H9 (cell line): ENCODE measurements around the gene EXOSC2. TPM values are rescaled to one million over a fixed set of nuclear protein-coding genes. Genes with fewer than 3 reads are reported as not detected.
A peak's percentile ranks its signal among the peaks of the same experiment; 100 is the strongest.

Experiments used
- DNase-seq: peaks from one replicate; pipeline ENCODE4 v3.0.0-alpha.2; 2017
- H2AFZ ChIP-seq: one replicate; pipeline ENCODE4 v1.6.1; 2013; ENCODE audit warnings: mild to moderate bottlenecking, low read length, control low read depth, moderate library complexity
- H2AK5ac ChIP-seq: 2 replicates; pipeline ENCODE4 v1.6.1; 2013; ENCODE audit warnings: low read length, control low read depth, mixed read lengths; ENCODE audit not compliant: insufficient read length
- H2BK120ac ChIP-seq: one replicate; pipeline ENCODE4 v1.6.1; 2013; ENCODE audit warnings: low read depth, mild to moderate bottlenecking, low read length, control low read depth, inconsistent platforms; ENCODE audit not compliant: poor library complexity, severe bottlenecking
- H2BK12ac ChIP-seq: 2 replicates; pipeline ENCODE4 v1.6.1; 2013; ENCODE audit warnings: low read length, control low read depth, mixed read lengths, low read depth; ENCODE audit not compliant: insufficient read length
- H2BK15ac ChIP-seq: 2 replicates; pipeline ENCODE4 v1.6.1; 2013; ENCODE audit warnings: low read depth, low read length, control low read depth
- H2BK20ac ChIP-seq: one replicate; pipeline ENCODE4 v1.6.1; 2013; ENCODE audit warnings: low read depth, mild to moderate bottlenecking, low read length, control low read depth, inconsistent platforms; ENCODE audit not compliant: poor library complexity, severe bottlenecking
- H2BK5ac ChIP-seq: 2 replicates; pipeline ENCODE4 v1.6.1; 2013; ENCODE audit warnings: low read length, control low read depth, mixed read lengths; ENCODE audit not compliant: insufficient read length
- H3K14ac ChIP-seq: 2 replicates; pipeline ENCODE4 v1.6.1; 2013; ENCODE audit warnings: low read length, control low read depth; ENCODE audit not compliant: insufficient read depth
- H3K18ac ChIP-seq: 2 replicates; pipeline ENCODE4 v1.6.1; 2013; ENCODE audit warnings: low read depth, mild to moderate bottlenecking, mixed read lengths, low read length, control low read depth; ENCODE audit not compliant: insufficient read length
- H3K23ac ChIP-seq: 2 replicates; pipeline ENCODE4 v1.6.1; 2013; ENCODE audit warnings: low read length, control low read depth, mixed read lengths, low read depth; ENCODE audit not compliant: insufficient read length
- H3K23me2 ChIP-seq: 2 replicates; pipeline ENCODE4 v1.6.1; 2013; ENCODE audit warnings: low read depth, mild to moderate bottlenecking, mixed read lengths, low read length, control low read depth; ENCODE audit not compliant: insufficient read length, poor library complexity, severe bottlenecking
- H3K27ac ChIP-seq: 2 replicates; pipeline ENCODE4 v1.5.1; 2013; ENCODE audit warnings: low read length, control low read depth, mixed read lengths, low read depth; ENCODE audit not compliant: insufficient read length
- H3K27me3 ChIP-seq: 2 replicates; pipeline ENCODE4 v1.6.1; 2013; ENCODE audit warnings: low read length, control low read depth, inconsistent platforms; ENCODE audit not compliant: insufficient read depth
- H3K4ac ChIP-seq: 2 replicates; pipeline ENCODE4 v1.6.1; 2013; ENCODE audit warnings: low read depth, mild to moderate bottlenecking, control low read depth, inconsistent platforms, low read length, moderate library complexity
- H3K4me1 ChIP-seq: 2 replicates; pipeline ENCODE4 v1.6.1; 2013; ENCODE audit warnings: low read length, control low read depth, inconsistent platforms; ENCODE audit not compliant: insufficient read depth
- H3K4me2 ChIP-seq: 2 replicates; pipeline ENCODE4 v1.6.1; 2013; ENCODE audit warnings: low read length, control low read depth, mixed read lengths; ENCODE audit not compliant: insufficient read length, insufficient read depth
- H3K56ac ChIP-seq: 2 replicates; pipeline ENCODE4 v1.6.1; 2013; ENCODE audit warnings: low read depth, mild to moderate bottlenecking, mixed read lengths, low read length, control low read depth; ENCODE audit not compliant: insufficient read length
- H3K79me1 ChIP-seq: 2 replicates; pipeline ENCODE4 v1.6.1; 2013; ENCODE audit warnings: low read depth, mild to moderate bottlenecking, moderate library complexity, low read length, control low read depth, inconsistent platforms; ENCODE audit not compliant: insufficient read depth, poor library complexity, severe bottlenecking
- H3K79me2 ChIP-seq: 2 replicates; pipeline ENCODE4 v1.6.1; 2013; ENCODE audit warnings: low read length, control low read depth, inconsistent platforms; ENCODE audit not compliant: insufficient read depth
- H3K9ac ChIP-seq: 2 replicates; pipeline ENCODE4 v1.6.1; 2013; ENCODE audit warnings: low read length, control low read depth, mixed read lengths; ENCODE audit not compliant: insufficient read length; ENCODE audit errors: extremely low read depth
- H3K9me3 ChIP-seq: one replicate; pipeline ENCODE4 v1.6.1; 2013; ENCODE audit warnings: low read depth, low read length, inconsistent platforms; ENCODE audit not compliant: control insufficient read depth
- H3T11ph ChIP-seq: one replicate; pipeline ENCODE4 v1.6.1; 2013; ENCODE audit warnings: mild to moderate bottlenecking, low read length, control low read depth, inconsistent platforms
- H4K20me1 ChIP-seq: one replicate; pipeline ENCODE4 v1.6.1; 2013; ENCODE audit not compliant: control insufficient read depth, insufficient read length, insufficient read depth
- H4K5ac ChIP-seq: 2 replicates; pipeline ENCODE4 v1.6.1; 2013; ENCODE audit warnings: low read depth, mild to moderate bottlenecking, mixed read lengths, low read length, control low read depth; ENCODE audit not compliant: insufficient read length
- H4K8ac ChIP-seq: replicated peaks from 2 replicates; pipeline ENCODE4 v1.6.1; 2013; ENCODE audit warnings: low read length, control low read depth, mixed read lengths, low read depth; ENCODE audit not compliant: insufficient read length
- H4K91ac ChIP-seq: 2 replicates; pipeline ENCODE4 v1.6.1; 2013; ENCODE audit warnings: low read depth, mild to moderate bottlenecking, moderate library complexity, mixed read lengths, low read length, control low read depth; ENCODE audit not compliant: insufficient read length
- H3K27ac Mint-ChIP-seq, 3 experiments: 2 replicates in 2 of 3; 3 replicates in 1 of 3; pipeline ENCODE4 v1.8.0; 2020 to 2021; ENCODE audit warnings: mixed read lengths in 3 of 3, mild to moderate bottlenecking in 1 of 3, moderate library complexity in 1 of 3
- H3K27me3 Mint-ChIP-seq: 2 replicates; pipeline ENCODE4 v1.8.0; 2021; ENCODE audit warnings: low read depth, mild to moderate bottlenecking, moderate library complexity, mixed read lengths
- H3K36me3 Mint-ChIP-seq, 3 experiments: 2 replicates in 2 of 3; 3 replicates in 1 of 3; pipeline ENCODE4 v1.8.0; 2020 to 2021; ENCODE audit warnings: low read depth in 3 of 3, mixed read lengths in 3 of 3; ENCODE audit not compliant: insufficient read depth in 1 of 3
- H3K4me1 Mint-ChIP-seq, 2 experiments: 2 replicates each; pipeline ENCODE4 v1.8.0; 2020; ENCODE audit warnings: mixed read lengths in 2 of 2
- H3K4me3 Mint-ChIP-seq, 2 experiments: 2 replicates in 1 of 2; 3 replicates in 1 of 2; pipeline ENCODE4 v1.8.0; 2020 to 2021; ENCODE audit warnings: mild to moderate bottlenecking in 2 of 2, mixed read lengths in 2 of 2, moderate library complexity in 1 of 2
- H3K9me3 Mint-ChIP-seq, 2 experiments: 2 replicates in 1 of 2; 3 replicates in 1 of 2; pipeline ENCODE4 v1.8.0; 2020; ENCODE audit warnings: mild to moderate bottlenecking in 2 of 2, mixed read lengths in 2 of 2, moderate library complexity in 1 of 2
- whole genome bisulfite sequencing: extraction: QIAGEN DNeasy Blood & Tissue Kit; methylation state at CpG from one replicate; pipeline ENCODE4 v1.1.7; 2013; ENCODE audit warnings: missing lambda C conversion rate, low lambda C conversion rate, mixed read lengths; ENCODE audit not compliant: insufficient read length; ENCODE audit errors: extremely low coverage; 5-methylcytosine and 5-hydroxymethylcytosine counted together
- total RNA-seq: library from RNA; stranded (reverse); gene quantifications from 2 replicates; pipeline ENCODE4 v1.2.1, GENCODE V29; 2021
- TF ChIP-seq, protein P1 (sequence below): fragments of 200-600 bp; sonication (generic); conservative IDR thresholded peaks from 3 replicates; pipeline ENCODE4 v1.8.0; 2021; ENCODE audit warnings: antibody characterized with exemption, mild to moderate bottlenecking

Gene EXOSC2
- total RNA-seq, 1 experiment from 2014 or later, result 94.5 TPM

DNA sequence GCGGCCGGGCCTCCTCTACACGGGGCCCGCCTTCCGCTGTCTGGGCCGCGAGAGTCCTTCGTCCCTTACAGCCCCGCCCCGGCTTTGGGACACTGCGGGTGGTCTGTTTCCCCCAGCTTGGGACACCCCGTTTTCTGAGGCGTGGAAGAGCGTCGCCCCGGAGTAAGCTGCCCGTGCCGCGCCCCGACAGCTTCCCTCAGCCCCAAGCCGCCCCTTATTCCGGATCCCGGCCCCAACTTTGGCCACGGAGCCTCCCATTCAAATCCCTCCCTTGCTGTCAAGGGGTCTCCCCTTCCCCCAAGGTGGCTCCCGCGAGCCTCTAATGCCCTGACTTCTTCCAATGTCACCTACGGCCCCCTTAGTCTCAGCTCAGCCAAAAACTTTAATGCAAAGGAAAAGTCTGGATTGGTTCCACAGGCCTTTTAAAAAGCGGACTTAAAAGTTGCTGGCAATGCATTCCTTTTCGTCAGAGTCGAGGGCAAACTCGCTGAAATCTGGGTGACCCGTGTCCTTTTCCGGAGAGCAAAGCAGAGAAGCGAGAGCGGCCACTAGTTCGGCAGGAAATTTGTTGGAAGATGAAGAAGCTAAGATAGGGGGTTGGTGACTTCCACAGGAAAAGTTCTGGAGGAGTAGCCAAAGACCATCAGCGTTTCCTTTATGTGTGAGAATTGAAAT lies 19.8 kb downstream of the EXOSC2 start:
- no peak overlapping the region for H2BK20ac ChIP-seq

More for the DNA sequence above, 19.8 kb downstream of the EXOSC2 start:
- H4K91ac ChIP-seq, result no peak overlapping the region
- H2BK120ac ChIP-seq, result no peak overlapping the region
- no peak overlapping the region for H2AK5ac ChIP-seq
- H4K20me1 ChIP-seq, result no peaks in the 10 kb centered on the region
- H4K8ac ChIP-seq, result no peak overlapping the region
- H3K79me1 ChIP-seq, result peaks cover 3% of the 10 kb centered on the region
- H3K79me2 ChIP-seq, result peaks cover 5% of the 10 kb centered on the region; the same call in 1 of the 2 replicates
- no CpG with 5 or more reads among the region's 37 CpGs for WGBS
- no peaks in the 10 kb centered on the region for H3K9me3 Mint-ChIP-seq
- no peak overlapping the region for H3T11ph ChIP-seq
- H3K9ac ChIP-seq, result peak overlapping the region; percentile 77
- H3K27ac Mint-ChIP-seq, result peak overlapping the region in 2 of 3 experiments; percentile 69 to 85; a peak in 4 of 7 replicates
- no peak overlapping the region for H2BK5ac ChIP-seq
- H3K36me3 Mint-ChIP-seq, result peaks cover 0 to 3% (median 0%) of the 10 kb centered on the region in 3 experiments; a peak in 1 of 7 replicates
- H3K18ac ChIP-seq, result no peak overlapping the region
- no peak overlapping the region for H4K5ac ChIP-seq
- H3K9me3 ChIP-seq, result no peaks in the 10 kb centered on the region
- H2BK12ac ChIP-seq, result no peak overlapping the region
- peaks cover 23 to 24% of the 10 kb centered on the region in 2 experiments for H3K4me1 Mint-ChIP-seq
- H3K56ac ChIP-seq, result no peak overlapping the region
- H2BK15ac ChIP-seq, result no peak overlapping the region
- peaks cover 5% of the 10 kb centered on the region for H3K23me2 ChIP-seq
- H3K23ac ChIP-seq, result no peak overlapping the region
- peak overlapping the region; percentile 90 to 96 for H3K4me3 Mint-ChIP-seq
- H3K4me2 ChIP-seq, result peak overlapping the region; percentile 89
- peak; percentile 31 for DNase-seq
- H3K27me3 ChIP-seq, result no peaks in the 10 kb centered on the region
- H3K4ac ChIP-seq, result no peak overlapping the region
- H3K14ac ChIP-seq, result no peak overlapping the region
- H2AFZ ChIP-seq, result no peak overlapping the region
- no peaks in the 10 kb centered on the region for H3K27me3 Mint-ChIP-seq
- H3K4me1 ChIP-seq, result peaks cover 7% of the 10 kb centered on the region; the same call in 1 of the 2 replicates
- TF ChIP-seq, protein P1, sequence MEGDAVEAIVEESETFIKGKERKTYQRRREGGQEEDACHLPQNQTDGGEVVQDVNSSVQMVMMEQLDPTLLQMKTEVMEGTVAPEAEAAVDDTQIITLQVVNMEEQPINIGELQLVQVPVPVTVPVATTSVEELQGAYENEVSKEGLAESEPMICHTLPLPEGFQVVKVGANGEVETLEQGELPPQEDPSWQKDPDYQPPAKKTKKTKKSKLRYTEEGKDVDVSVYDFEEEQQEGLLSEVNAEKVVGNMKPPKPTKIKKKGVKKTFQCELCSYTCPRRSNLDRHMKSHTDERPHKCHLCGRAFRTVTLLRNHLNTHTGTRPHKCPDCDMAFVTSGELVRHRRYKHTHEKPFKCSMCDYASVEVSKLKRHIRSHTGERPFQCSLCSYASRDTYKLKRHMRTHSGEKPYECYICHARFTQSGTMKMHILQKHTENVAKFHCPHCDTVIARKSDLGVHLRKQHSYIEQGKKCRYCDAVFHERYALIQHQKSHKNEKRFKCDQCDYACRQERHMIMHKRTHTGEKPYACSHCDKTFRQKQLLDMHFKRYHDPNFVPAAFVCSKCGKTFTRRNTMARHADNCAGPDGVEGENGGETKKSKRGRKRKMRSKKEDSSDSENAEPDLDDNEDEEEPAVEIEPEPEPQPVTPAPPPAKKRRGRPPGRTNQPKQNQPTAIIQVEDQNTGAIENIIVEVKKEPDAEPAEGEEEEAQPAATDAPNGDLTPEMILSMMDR, result no peak
- no peak overlapping the region for H3K27ac ChIP-seq
